ENCODE results near the gene RITA1.

Gene RITA1

DNA sequence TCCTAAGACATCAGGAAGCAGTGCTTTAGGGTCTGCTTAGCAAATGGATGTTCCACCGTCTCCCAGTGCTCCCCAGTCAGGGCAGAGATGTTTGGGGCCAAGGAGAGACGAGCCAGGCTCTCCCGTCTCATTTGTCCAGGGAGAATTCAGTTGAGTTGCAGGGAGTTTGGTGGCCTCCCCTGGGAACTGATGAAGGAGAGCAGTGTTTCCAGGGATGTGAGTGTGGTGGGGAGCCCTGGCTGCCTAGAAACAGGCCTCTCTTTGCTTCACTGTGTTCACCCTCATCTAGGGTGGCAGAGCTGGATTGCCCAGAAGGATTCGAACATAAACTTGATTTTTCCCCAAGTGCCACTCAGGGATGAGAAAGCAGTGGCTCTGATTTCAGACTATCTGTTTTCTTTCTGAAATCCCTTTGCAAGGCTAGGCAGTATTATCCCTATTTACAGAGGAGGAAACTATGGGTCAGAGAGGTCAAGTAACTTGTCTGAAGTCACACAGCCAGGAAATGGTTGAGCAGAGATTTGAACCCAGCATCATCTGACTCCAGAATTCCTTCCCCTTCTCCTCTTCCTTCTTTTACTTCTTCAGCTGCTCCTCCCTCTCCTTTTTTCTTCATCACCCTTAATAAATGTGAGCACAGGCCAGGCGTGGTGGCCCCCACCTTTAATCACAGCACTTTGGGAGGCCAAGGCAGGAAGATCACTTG lies 42.3 kb downstream of the RITA1 start:
- Histone ChIP-seq H3K4me3 (ENCODE audit: low read depth, low read length, poor library complexity, severe bottlenecking) (no peak overlapping the region), H4K20me1 (ENCODE audit: insufficient read depth, low read length) (no peaks in the 10 kb centered on the region), H3F3A (ENCODE audit: insufficient read depth, low read length) (0 out of 2 replicates have a peak, but pooled peaks cover 4% of the 10 kb centered on the region), H3K9me2 (ENCODE audit: low read depth, low read length) (no peaks in the 10 kb centered on the region), H3K27me3 (ENCODE audit: insufficient read depth, low read length) (no peaks in the 10 kb centered on the region), H3K27ac (ENCODE audit: low read depth, low read length, poor library complexity, severe bottlenecking) (peak overlapping the region; percentile 93), H3K36me3 (ENCODE audit: insufficient read depth, low read length) (peaks cover 65% of the 10 kb centered on the region), H3K4me1 (ENCODE audit: insufficient read depth, low read length, severe bottlenecking) (peaks cover 81% of the 10 kb centered on the region), H3K4me2 (ENCODE audit: low read length) (no peak overlapping the region; the same call in 1 of the 2 replicates), H3K9me3 (ENCODE audit: low read length) (no peaks in the 10 kb centered on the region), H2AFZ (ENCODE audit: low read length) (no peak overlapping the region), H3K9ac (ENCODE audit: low read length) (no peak overlapping the region; the same call in 1 of the 2 replicates), H3K79me2 (ENCODE audit: insufficient read depth, low read length) (peaks cover 12% of the 10 kb centered on the region)
- TF ChIP-seq, protein P1, sequence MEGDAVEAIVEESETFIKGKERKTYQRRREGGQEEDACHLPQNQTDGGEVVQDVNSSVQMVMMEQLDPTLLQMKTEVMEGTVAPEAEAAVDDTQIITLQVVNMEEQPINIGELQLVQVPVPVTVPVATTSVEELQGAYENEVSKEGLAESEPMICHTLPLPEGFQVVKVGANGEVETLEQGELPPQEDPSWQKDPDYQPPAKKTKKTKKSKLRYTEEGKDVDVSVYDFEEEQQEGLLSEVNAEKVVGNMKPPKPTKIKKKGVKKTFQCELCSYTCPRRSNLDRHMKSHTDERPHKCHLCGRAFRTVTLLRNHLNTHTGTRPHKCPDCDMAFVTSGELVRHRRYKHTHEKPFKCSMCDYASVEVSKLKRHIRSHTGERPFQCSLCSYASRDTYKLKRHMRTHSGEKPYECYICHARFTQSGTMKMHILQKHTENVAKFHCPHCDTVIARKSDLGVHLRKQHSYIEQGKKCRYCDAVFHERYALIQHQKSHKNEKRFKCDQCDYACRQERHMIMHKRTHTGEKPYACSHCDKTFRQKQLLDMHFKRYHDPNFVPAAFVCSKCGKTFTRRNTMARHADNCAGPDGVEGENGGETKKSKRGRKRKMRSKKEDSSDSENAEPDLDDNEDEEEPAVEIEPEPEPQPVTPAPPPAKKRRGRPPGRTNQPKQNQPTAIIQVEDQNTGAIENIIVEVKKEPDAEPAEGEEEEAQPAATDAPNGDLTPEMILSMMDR (IDR thresholded peaks at IDR 0.05; ENCODE audit: low read length) = no peak
- TF ChIP-seq EZH2 (IDR thresholded peaks at IDR 0.05; ENCODE audit: borderline replicate concordance, low read length) = no peak

DNA sequence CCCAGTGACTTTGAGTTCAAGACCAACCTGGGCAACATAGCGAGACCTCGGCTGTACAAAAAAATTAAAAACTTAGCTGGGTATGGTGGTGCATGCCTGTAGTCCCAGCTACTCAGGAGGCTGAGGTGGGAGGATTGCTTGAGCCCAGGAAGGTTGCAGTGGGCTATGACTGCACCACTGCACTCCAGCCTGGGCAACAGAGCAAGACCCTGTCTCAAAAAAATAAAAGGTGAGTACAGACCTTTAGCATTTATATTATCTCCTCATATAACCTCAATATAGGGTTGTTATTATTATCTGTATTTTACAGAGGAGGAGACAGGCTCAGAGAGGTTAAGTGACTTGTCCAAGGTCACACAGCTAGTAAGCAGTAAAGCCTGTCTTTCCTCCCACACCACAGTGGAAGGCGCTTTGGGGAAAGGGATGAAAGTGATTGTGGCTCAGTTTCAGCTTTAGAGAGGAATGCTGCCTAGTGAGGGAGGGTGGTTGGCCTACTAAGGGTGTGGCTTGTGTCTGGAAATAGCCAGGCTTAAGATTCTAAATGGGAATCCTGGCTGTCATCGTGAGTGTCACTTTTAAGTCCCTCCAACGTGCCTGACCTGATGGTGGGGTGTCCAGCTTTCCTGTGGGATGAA lies 43.0 kb downstream of the RITA1 start:
- Histone ChIP-seq H3F3A (ENCODE audit: insufficient read depth, low read length) (0 out of 2 replicates have a peak, but pooled peaks cover 4% of the 10 kb centered on the region), H3K9ac (ENCODE audit: low read length) (peak overlapping the region; percentile 36; the same call in 1 of the 2 replicates), H3K4me3 (ENCODE audit: low read depth, low read length, poor library complexity, severe bottlenecking) (no peak overlapping the region), H4K20me1 (ENCODE audit: insufficient read depth, low read length) (no peaks in the 10 kb centered on the region), H3K4me2 (ENCODE audit: low read length) (peak overlapping the region; percentile 43; the same call in 1 of the 2 replicates), H3K27ac (ENCODE audit: low read depth, low read length, poor library complexity, severe bottlenecking) (peak overlapping the region; percentile 93), H3K27me3 (ENCODE audit: insufficient read depth, low read length) (no peaks in the 10 kb centered on the region), H2AFZ (ENCODE audit: low read length) (no peak overlapping the region), H3K79me2 (ENCODE audit: insufficient read depth, low read length) (peaks cover 7% of the 10 kb centered on the region), H3K9me3 (ENCODE audit: low read length) (no peaks in the 10 kb centered on the region), H3K36me3 (ENCODE audit: insufficient read depth, low read length) (peaks cover 70% of the 10 kb centered on the region), H3K9me2 (ENCODE audit: low read depth, low read length) (no peaks in the 10 kb centered on the region), H3K4me1 (ENCODE audit: insufficient read depth, low read length, severe bottlenecking) (peaks cover 83% of the 10 kb centered on the region)
- no peak for TF ChIP-seq EZH2 (IDR thresholded peaks at IDR 0.05; ENCODE audit: borderline replicate concordance, low read length)

DNA sequence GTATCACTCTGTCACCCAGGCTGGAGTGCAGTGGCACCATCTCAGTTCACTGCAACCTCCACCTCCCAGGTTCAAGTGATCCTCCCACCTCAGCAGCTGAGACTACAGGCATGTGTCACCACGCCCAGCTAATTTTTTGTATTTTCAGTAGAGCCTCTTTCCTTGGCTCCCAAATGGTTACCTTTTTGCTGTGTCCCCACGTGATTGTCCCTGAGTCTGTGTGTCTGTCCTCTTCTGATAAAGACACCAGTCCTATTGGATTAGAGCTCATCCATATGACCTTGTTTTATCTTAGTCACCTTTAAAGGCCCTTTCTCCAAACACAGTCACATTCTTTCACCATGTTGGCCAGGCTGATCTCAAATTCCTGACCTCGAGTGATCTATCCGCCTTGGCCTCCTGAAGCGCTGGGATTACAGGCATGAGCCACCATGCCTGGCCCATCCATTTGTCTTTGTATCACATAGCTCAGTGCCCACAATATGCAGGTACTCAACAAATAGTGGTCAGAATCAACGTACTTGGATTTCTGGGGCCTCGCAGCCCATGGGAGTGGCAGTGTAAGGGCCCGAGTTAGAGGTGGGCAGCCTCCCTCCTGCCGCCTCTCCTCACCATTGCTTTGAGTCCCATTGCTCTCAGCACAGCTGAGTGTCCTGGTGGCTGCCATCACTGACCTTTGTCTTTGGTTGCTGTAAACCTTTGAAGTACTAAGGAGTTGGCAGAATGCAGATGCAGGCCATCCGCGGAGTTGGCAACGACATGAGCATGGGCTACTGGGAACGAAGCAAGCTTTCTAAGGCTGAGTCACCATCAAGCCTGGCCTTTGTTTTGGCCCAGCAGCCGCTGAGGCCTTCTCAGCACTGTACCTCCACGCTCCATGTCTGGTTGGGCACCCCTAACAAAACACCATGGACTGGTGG lies 45.1 kb downstream of the RITA1 start:
- Histone ChIP-seq H4K20me1 (ENCODE audit: insufficient read depth, low read length) (no peaks in the 10 kb centered on the region), H3K4me1 (ENCODE audit: insufficient read depth, low read length, severe bottlenecking) (peaks cover 76% of the 10 kb centered on the region), H3K9me3 (ENCODE audit: low read length) (no peaks in the 10 kb centered on the region), H3K27ac (ENCODE audit: low read depth, low read length, poor library complexity, severe bottlenecking) (peak overlapping the region; percentile 93), H3F3A (ENCODE audit: insufficient read depth, low read length) (0 out of 2 replicates have a peak, but pooled peaks cover 4% of the 10 kb centered on the region), H3K9ac (ENCODE audit: low read length) (no peak overlapping the region; the same call in 1 of the 2 replicates), H3K4me2 (ENCODE audit: low read length) (no peak overlapping the region), H3K79me2 (ENCODE audit: insufficient read depth, low read length) (0 out of 2 replicates have a peak, but pooled peaks cover 6% of the 10 kb centered on the region), H3K9me2 (ENCODE audit: low read depth, low read length) (no peaks in the 10 kb centered on the region), H3K4me3 (ENCODE audit: low read depth, low read length, poor library complexity, severe bottlenecking) (no peak overlapping the region), H2AFZ (ENCODE audit: low read length) (no peak overlapping the region), H3K27me3 (ENCODE audit: insufficient read depth, low read length) (no peaks in the 10 kb centered on the region), H3K36me3 (ENCODE audit: insufficient read depth, low read length) (peaks cover 90% of the 10 kb centered on the region)
- TF ChIP-seq, protein P1 (IDR thresholded peaks at IDR 0.05; ENCODE audit: low read length) = no peak
- no peak for TF ChIP-seq EZH2 (IDR thresholded peaks at IDR 0.05; ENCODE audit: borderline replicate concordance, low read length)

Data from OCI-LY1 (cell line).